Stimulated activated naive CD8-positive, alpha-beta T cell treated with anti-CD3 and anti-CD28 coated beads, Interleukin-15, Interleukin-2, amounts not matched to agents 100 ng/mL and 50 ng/mL, for 24 hours (primary cell): ENCODE measurements around the gene BLOC1S4.

ENCODE experiments used
- H3K27ac Mint-ChIP-seq: one replicate; pipeline ENCODE4 v1.8.0; 2021; ENCODE audit warnings: mild to moderate bottlenecking, mixed read lengths
- H3K27me3 Mint-ChIP-seq: one replicate; pipeline ENCODE4 v1.8.0; 2021; ENCODE audit warnings: mixed read lengths
- H3K36me3 Mint-ChIP-seq: one replicate; pipeline ENCODE4 v1.8.0; 2021; ENCODE audit warnings: low read depth, mixed read lengths
- H3K4me1 Mint-ChIP-seq: one replicate; pipeline ENCODE4 v1.8.0; 2021; ENCODE audit warnings: low read depth, mixed read lengths
- H3K4me3 Mint-ChIP-seq: one replicate; pipeline ENCODE4 v1.8.0; 2021; ENCODE audit warnings: mild to moderate bottlenecking, mixed read lengths
- H3K9me3 Mint-ChIP-seq: one replicate; pipeline ENCODE4 v1.8.0; 2021; ENCODE audit warnings: mixed read lengths

Gene BLOC1S4

DNA sequence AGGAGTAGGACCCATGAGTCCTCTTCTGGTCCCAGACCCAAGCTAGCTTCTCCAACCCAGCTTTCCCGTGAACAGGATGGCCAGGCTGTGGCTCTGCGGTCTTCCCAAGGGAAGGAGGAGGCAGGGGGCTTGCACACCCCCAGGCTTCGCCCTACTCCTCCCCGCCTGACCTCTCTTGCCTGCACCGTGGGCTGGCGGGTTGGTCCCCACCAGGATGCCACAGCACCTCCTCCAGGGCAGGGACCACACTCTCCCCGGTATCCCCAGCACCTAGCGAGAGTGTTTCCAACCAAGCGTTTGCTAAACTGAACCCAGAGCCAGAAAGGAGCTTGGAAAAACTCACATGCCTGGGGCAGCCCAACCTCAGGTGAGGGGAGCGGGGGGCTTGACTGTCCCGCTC, 31.3 kb upstream of the BLOC1S4 start:
- H3K27ac Mint-ChIP-seq = no peak overlapping the region
- peaks cover 15% of the 10 kb centered on the region for H3K36me3 Mint-ChIP-seq
- H3K4me3 Mint-ChIP-seq = no peak overlapping the region
- no peaks in the 10 kb centered on the region for H3K27me3 Mint-ChIP-seq
- peaks cover 4% of the 10 kb centered on the region for H3K9me3 Mint-ChIP-seq
- peaks cover 30% of the 10 kb centered on the region for H3K4me1 Mint-ChIP-seq

DNA sequence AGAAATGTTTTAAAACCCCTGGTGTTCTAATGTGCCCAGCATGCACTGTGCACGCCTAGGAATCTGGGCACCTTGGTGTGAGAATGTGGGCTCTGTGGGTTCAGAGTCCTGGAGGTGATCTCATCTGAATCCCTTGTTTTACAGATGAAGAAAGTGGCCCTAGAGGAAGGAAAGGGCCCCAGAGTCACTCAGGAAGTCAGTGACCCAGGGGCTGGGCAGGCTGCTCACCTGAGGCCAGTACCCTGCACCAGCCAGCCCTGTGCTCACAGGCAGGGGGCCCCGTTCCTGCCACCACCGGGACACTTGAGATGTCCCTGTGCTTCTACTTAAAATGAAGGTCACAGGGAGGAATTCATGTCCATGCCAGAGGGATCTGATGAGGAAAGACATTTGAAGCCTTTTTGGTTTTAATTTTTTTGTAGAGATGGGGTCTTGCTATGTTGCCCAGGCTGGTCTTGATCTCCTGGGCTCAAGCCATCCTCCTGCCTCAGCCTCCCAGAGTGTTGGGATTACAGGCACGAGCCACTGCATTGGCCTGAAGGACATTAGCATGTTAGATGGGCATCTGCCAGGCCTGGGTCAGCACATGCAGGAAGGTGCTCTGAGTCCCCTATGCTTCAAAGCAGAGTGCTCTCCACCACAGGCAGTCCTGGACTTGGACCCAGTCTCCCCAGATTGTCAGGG, 29.7 kb upstream of the BLOC1S4 start:
- Mint-ChIP-seq H3K27me3 (no peaks in the 10 kb centered on the region), H3K27ac (no peak overlapping the region), H3K9me3 (no peaks in the 10 kb centered on the region), H3K4me3 (no peak overlapping the region), H3K36me3 (no peaks in the 10 kb centered on the region), H3K4me1 (peaks cover 46% of the 10 kb centered on the region)

DNA sequence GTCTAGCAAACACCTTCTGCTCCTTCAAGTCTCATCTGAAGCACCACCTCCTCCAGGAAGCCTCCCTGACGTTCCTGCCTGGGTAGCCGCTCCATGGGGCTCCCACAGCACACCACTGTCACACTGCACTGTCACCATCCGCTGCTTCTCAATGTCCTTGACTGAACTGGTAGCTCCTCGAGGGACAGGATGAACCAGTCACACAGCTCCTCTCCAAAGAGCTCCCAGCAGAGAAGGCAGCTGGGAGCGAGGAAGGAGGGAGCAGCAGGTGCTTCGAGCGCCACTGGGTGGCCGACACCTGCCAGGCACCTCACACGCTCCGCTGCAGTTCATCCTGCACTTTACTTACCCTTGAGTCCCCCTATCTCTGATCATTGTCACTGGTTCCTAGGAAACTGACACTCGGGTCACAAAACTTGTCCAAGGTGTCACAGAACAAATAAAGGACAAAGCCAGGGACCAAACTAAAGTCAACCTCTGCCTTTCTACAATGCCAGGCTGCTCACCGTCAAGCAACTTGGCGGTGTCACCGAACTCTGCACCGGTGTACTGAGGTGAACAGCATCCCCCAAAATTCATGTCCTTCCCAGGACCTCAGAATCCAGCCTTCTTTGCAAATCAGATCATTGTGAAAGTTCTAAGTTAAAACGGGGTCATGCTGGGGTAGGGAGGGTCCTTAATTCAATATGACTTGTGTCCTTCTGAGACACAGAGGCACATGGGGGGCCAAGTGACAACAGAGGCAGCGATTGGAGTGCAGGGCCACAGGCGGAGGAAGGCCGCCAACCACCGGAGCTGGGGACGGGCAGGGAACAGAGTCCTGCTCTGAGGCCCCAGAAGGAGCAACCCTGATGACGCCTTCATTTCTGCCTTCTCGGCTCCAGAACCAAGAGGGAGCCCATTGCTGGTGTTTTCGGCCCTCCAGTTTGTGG, 27.8 kb upstream of the BLOC1S4 start:
- Mint-ChIP-seq H3K36me3 (no peaks in the 10 kb centered on the region), H3K27me3 (no peaks in the 10 kb centered on the region), H3K9me3 (no peaks in the 10 kb centered on the region), H3K27ac (peak overlapping the region; percentile 83), H3K4me1 (peaks cover 59% of the 10 kb centered on the region), H3K4me3 (peak overlapping the region; percentile 69)

DNA sequence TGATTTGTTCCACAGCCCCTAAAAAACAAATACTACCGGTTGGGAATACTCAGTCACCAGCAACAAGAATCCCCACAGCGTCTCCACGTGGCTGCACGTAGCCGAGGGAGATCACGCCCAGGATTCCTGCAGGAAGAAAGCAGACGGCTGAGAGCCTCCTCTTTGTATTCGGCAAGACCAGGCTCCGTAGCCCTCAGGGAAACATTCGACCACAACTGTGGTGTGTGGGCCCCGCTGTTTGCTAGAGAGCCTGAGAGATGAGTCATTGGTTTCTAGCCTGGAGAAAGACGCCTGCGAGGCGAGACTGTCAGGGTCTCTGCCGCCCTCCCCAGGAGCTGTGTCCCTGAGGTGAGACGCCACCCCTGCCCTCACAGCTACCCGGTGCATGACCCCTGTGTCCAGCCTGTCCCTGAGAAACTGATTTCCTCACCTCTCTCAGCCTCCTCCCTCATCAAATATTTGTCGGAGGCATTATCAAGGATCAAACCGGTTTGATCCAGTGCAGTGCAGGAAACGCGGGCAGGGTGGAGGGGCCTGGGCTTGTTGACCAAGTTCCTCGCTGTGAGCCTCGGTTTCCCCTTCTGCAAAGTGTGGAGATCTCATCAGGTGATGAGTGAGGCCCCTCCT, 27.0 kb upstream of the BLOC1S4 start:
- no peaks in the 10 kb centered on the region for H3K36me3 Mint-ChIP-seq
- peak overlapping the region; percentile 83 for H3K27ac Mint-ChIP-seq
- peaks cover 66% of the 10 kb centered on the region for H3K4me1 Mint-ChIP-seq
- H3K9me3 Mint-ChIP-seq = no peaks in the 10 kb centered on the region
- H3K4me3 Mint-ChIP-seq = peak overlapping the region; percentile 69
- H3K27me3 Mint-ChIP-seq = no peaks in the 10 kb centered on the region

DNA sequence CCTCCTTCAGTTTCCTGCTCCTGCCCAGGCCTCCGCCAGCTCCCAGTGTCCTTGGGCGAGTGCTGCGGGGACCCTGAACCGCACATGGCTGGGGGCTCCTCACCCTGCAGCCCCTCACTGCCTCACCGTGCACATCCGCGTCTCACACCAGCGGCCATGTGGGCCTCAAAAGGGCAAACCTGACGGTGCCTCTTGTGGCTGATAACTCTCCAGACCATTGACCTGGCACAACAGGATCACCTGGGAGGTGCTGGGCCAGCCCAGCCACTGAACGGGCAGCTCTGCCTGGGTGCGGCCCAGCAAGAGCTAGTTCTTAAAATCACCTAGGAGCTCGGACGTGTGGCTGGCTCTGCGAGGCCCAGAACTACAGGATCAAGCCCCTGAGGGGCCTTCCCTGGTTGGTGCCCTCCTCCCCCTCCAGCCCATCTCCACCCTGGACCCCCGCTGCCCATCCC, 26.4 kb upstream of the BLOC1S4 start:
- H3K4me1 Mint-ChIP-seq = peaks cover 72% of the 10 kb centered on the region
- H3K36me3 Mint-ChIP-seq = no peaks in the 10 kb centered on the region
- H3K27ac Mint-ChIP-seq = peak overlapping the region; percentile 83
- no peaks in the 10 kb centered on the region for H3K27me3 Mint-ChIP-seq
- no peaks in the 10 kb centered on the region for H3K9me3 Mint-ChIP-seq
- peak overlapping the region; percentile 69 for H3K4me3 Mint-ChIP-seq

DNA sequence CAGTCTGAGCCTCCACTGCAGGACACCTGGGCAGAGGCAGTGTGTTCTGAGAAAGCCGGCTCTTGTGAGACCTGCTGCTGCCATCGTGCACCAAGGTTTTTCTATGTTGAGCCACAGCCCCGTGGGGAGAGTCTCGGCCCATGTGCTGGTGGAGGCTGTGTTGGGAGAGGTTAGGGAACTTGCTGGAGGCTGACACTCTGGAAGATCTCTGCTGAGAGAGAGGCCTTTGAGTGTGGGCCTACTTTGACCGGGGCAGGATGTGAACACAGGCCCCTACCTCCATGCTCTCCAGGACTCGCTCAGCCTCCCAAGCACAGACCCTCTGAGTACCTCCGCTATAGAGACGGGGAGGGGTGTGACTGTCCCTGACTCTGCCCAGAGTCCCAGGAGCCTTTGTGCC, 23.6 kb upstream of the BLOC1S4 start:
- no peaks in the 10 kb centered on the region for H3K9me3 Mint-ChIP-seq
- no peaks in the 10 kb centered on the region for H3K27me3 Mint-ChIP-seq
- H3K4me3 Mint-ChIP-seq = no peak overlapping the region
- no peak overlapping the region for H3K27ac Mint-ChIP-seq
- peaks cover 92% of the 10 kb centered on the region for H3K4me1 Mint-ChIP-seq
- no peaks in the 10 kb centered on the region for H3K36me3 Mint-ChIP-seq

DNA sequence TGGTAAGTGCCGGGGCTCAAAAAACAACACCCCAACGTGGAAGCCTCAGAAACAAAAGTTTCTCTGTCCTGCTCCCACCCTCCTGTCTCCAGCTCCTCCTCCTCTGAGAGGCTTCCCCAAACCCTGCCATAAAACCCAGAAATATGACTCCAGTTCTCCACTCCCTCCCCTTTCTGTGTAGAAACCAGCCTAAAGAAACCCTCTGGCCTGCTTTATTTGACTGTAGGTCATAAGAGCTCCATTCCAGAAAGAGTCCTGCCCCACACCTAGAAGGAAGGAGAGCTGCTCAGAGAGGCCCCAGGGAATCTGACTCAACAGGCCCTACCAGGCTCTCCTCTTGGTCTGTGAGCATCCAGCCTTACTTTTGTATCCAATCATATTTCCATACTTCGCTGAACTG, 23.2 kb upstream of the BLOC1S4 start:
- no peaks in the 10 kb centered on the region for H3K36me3 Mint-ChIP-seq
- no peaks in the 10 kb centered on the region for H3K9me3 Mint-ChIP-seq
- peaks cover 90% of the 10 kb centered on the region for H3K4me1 Mint-ChIP-seq
- H3K4me3 Mint-ChIP-seq = no peak overlapping the region
- no peaks in the 10 kb centered on the region for H3K27me3 Mint-ChIP-seq
- peak overlapping the region; percentile 70 for H3K27ac Mint-ChIP-seq

DNA sequence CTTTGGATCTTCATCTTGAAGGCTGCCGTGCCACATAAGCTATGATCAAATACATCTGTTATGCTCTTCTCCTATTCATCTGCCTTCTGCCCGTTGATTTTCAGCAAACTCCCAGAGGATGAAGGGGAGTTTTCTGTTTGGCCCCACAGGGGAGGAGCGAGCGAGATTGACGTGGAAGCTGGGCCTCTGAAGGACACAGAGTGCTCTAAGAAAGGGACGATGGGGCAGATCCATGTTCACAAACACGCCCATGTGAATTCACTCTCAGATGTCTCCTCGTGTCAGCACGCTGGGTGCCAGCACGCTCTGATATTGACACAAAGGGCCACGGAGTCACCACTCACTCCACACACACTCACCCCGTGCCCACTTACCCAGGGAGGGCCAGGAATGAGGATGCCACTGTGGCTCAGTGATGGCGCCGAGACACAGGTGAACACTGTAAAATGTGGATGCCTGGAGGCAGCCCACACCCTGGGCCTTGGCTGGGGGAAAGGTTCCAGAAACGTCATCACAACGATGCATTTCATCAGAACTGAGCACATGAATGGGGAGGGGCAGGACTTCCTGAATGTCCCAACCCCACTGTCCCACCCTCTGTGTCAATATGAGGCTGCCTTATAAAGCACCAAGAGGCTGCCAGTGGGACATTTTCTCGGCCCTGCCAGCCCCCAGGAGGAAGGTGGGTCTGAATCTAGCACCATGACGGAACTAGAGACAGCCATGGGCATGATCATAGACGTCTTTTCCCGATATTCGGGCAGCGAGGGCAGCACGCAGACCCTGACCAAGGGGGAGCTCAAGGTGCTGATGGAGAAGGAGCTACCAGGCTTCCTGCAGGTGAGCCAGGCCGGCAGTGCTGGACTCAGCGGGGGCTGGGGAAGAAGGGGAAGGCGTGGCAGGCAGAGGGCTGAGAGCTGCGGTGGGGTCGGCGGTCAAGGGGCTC, 22.5 kb upstream of the BLOC1S4 start, which contains the start of gene S100P:
S100P (plus strand) TSS at position 648 of the 946 bp plus-strand sequence; CDS start at position 703, 55 bp downstream.
- Mint-ChIP-seq H3K27me3 (no peaks in the 10 kb centered on the region), H3K36me3 (peaks cover 5% of the 10 kb centered on the region), H3K9me3 (no peaks in the 10 kb centered on the region), H3K4me1 (peaks cover 89% of the 10 kb centered on the region), H3K27ac (peak within 1 kb of the TSS; percentile 86), H3K4me3 (peak within 1 kb of the TSS; percentile 25)

DNA sequence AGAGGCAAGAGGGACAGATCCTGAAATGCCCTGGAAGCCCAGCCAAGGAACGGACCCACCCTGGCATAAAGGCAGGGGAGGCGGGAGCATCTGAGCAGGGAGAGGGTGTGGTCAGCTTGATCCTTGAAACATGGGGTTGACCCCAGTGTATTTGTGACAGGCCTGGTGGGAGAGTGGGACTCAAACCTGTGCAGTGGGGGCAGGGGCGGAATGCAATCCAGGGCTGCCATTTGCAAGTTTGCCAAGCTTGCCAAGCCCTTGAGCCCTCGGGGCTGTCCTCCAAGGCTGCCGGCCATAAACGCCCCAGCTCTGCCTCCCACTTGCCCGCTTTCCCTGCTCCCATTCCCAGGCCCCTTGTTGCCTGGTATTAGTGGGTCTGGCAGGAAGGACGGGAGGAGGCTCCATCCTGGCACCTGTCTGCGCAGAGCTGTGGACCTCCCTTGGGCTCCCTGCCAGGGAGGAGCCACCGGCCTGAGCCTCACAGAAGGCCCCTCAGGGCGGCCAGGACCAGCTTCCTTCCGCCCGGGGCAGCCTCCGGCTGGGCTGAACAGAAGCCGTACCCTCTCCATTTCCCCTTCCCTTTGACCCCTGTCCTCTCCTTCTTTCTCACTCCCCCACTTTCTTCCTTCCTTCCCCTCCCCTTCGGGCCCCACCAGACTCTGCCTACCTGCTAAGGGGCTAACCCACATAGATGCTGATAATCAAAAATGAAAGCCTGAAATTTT, 21.6 kb upstream of the BLOC1S4 start:
- peak overlapping the region; percentile 86 for H3K27ac Mint-ChIP-seq
- H3K36me3 Mint-ChIP-seq = peaks cover 5% of the 10 kb centered on the region
- H3K4me3 Mint-ChIP-seq = peak overlapping the region; percentile 25
- no peaks in the 10 kb centered on the region for H3K27me3 Mint-ChIP-seq
- H3K4me1 Mint-ChIP-seq = peaks cover 85% of the 10 kb centered on the region
- no peaks in the 10 kb centered on the region for H3K9me3 Mint-ChIP-seq

DNA sequence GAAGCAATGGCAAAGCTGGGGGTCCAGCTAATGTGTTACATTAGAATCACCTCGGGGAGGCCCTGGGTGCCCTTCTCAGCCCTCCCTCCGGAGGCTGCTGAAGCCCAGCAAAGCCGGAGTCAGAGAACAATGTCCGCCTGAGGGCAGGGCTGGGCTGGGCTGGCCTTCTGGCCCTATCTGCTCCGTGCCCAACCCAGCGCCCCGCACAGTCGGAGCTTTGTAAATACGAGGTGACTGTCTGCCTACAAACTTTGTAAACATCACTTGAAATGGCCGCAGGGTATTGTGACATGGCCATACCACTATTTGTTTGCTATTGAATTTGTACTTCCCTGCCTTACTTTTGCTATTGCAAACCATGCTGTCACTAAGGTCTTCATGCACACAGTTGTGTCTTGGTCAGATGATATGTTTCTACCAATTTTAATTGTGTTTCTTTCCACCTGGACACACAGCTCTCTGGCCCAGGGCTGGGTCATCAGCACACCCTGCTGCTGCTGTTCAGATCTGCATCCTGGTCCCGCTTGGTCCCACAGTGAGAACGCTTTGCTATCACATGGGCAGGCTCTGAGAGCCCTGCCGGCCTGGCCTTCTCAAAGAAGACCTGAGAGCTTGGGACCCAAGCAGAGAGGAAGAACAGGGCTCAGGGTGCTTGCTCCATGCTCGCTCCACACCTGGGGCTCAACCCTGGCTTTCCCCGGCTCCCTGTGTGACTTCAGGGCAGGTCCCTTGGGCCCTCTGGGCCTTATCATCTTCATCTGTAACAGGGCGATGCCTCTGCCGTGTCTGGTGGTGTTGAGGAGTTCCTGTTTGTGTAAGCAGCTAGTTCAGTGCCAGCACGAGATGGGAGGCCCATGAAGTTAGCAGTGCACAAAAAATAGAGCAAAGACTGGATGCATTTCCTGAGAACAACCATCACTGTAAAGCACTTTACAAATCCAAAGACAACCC, 20.0 kb upstream of the BLOC1S4 start:
- H3K9me3 Mint-ChIP-seq = no peaks in the 10 kb centered on the region

DNA sequence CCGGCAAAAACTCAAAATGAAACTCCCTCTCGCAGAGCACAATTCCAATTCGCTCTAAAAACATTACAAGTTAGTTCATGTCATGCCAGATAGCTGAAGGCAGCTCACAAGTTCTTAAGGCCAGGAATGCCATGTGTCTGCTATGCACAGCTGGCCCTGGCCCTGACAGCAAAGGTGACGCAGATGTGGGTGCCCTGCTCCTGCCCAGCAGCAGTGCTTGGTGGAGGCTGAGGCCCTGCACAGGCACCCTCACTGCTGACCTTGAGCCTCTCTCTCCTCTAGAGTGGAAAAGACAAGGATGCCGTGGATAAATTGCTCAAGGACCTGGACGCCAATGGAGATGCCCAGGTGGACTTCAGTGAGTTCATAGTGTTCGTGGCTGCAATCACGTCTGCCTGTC, 19.4 kb upstream of the BLOC1S4 start:
- H3K36me3 Mint-ChIP-seq = peaks cover 10% of the 10 kb centered on the region
- peak overlapping the region; percentile 35 for H3K4me3 Mint-ChIP-seq
- peak overlapping the region; percentile 90 for H3K27ac Mint-ChIP-seq
- peaks cover 69% of the 10 kb centered on the region for H3K4me1 Mint-ChIP-seq
- H3K27me3 Mint-ChIP-seq = no peaks in the 10 kb centered on the region
- H3K9me3 Mint-ChIP-seq = no peaks in the 10 kb centered on the region

More for the DNA sequence above, 20.0 kb upstream of the BLOC1S4 start:
- H3K4me1 Mint-ChIP-seq = peaks cover 74% of the 10 kb centered on the region
- peak overlapping the region; percentile 35 for H3K4me3 Mint-ChIP-seq
- H3K27me3 Mint-ChIP-seq = no peaks in the 10 kb centered on the region
- H3K27ac Mint-ChIP-seq = peak overlapping the region; percentile 90
- H3K36me3 Mint-ChIP-seq = peaks cover 10% of the 10 kb centered on the region

DNA sequence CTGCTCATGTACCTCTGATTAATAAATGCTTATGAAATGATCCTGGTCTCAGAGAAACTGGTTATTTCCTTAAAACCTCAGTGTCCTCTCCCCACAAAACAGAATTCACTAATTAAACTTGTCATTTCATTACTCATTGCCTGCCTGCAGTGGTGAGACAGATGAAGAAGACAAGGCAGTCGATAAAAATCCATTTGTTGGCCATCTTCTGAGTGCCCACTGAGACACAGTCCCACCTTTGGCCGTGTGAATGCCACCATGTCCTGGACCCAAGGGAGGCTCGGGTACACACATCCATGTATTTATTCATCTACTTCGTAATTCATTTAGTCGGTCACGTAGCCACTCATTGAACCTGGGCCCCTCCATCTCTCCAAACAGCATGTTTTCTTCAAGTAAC, 18.8 kb upstream of the BLOC1S4 start:
- no peak overlapping the region for H3K4me3 Mint-ChIP-seq
- H3K36me3 Mint-ChIP-seq = peaks cover 10% of the 10 kb centered on the region
- H3K27me3 Mint-ChIP-seq = no peaks in the 10 kb centered on the region
- H3K27ac Mint-ChIP-seq = peak overlapping the region; percentile 90
- no peaks in the 10 kb centered on the region for H3K9me3 Mint-ChIP-seq
- H3K4me1 Mint-ChIP-seq = peaks cover 69% of the 10 kb centered on the region

DNA sequence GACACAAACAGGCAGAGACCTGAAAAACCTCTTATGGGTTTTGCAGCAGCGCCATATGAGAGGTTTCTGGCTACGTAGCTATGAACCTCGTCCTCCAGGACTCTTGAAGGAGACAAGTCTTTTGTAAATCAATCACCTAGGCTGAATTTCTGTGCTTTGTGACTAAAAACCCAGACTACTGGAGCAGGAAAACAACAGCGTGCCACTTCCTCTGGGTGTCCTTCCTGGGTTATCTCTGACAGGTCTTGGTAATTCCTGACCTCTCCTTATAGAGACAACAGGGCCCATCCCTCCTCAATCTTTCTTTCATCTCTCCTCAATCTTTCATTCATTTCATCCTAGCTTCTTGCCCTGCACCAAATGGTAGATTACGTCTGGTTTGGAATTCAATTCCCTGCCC, 16.6 kb upstream of the BLOC1S4 start:
- Mint-ChIP-seq H3K27me3 (no peaks in the 10 kb centered on the region), H3K9me3 (no peaks in the 10 kb centered on the region), H3K27ac (peak overlapping the region; percentile 42), H3K4me3 (no peak overlapping the region), H3K36me3 (peaks cover 21% of the 10 kb centered on the region), H3K4me1 (peaks cover 59% of the 10 kb centered on the region)
